ENCODE measurements around the gene ZNF366.
"Not testable (repeated sequence)": the region's sequence is repeated elsewhere in the genome, so short reads cannot be mapped to it uniquely, and the experiment has no call there.

The ZNF366 gene

DNA sequence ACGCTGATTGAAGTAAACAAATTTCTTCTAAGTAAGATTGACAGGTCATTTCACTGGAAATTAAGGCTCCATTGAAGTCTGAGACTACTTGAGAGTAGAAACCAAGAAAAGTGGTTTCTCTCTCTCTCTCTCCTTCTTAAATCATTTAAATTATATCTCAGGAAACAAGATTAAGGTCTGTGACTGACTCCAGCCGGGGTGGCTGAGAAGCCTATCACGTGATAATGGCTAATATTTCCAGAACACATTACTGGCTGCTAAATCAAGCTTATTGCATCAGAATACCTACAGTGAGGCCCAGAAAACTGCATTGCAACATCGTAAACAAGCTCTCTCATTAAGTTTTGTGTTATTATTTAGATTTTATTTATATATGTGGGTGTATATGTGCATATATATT is 98.6 kb downstream of the ZNF366 start:
- no peak for DNase-seq (ENCODE audit: extremely low spot score)
- TF ChIP-seq, protein P1, sequence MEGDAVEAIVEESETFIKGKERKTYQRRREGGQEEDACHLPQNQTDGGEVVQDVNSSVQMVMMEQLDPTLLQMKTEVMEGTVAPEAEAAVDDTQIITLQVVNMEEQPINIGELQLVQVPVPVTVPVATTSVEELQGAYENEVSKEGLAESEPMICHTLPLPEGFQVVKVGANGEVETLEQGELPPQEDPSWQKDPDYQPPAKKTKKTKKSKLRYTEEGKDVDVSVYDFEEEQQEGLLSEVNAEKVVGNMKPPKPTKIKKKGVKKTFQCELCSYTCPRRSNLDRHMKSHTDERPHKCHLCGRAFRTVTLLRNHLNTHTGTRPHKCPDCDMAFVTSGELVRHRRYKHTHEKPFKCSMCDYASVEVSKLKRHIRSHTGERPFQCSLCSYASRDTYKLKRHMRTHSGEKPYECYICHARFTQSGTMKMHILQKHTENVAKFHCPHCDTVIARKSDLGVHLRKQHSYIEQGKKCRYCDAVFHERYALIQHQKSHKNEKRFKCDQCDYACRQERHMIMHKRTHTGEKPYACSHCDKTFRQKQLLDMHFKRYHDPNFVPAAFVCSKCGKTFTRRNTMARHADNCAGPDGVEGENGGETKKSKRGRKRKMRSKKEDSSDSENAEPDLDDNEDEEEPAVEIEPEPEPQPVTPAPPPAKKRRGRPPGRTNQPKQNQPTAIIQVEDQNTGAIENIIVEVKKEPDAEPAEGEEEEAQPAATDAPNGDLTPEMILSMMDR (IDR thresholded peaks at IDR 0.05; ENCODE audit: control extremely low read depth, extremely low read depth, low read depth, missing control alignments), result no peak
- CTCF ChIA-PET, result interaction anchor here (0.9 to 1.4 kb wide), 3 partner anchors 12 to 64 kb away, joined by 3 to 5 read pairs (median 4); no protein-coding TSS in a partner anchor
- POLR2A ChIA-PET, result no interaction called here

DNA sequence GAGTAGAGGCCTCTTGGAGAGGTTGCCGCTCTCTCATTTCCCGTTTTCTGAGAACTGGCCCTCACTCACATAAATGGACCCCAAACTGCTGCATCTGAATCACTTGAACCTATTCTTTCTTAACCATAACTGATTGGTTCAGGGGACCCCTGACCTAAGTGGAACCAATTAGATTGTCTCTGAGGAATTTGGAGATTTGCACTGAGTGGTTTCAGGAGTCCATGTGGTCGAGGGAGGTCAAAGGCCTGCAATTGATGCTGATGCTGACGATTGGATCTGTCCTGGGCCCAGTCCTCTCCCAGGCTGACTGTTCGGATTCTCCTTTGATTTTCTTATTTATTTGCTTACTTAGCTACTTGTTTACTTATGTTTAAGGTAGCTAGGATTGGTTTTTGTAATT is 99.1 kb downstream of the ZNF366 start:
- CTCF ChIA-PET, result interaction anchor here (0.9 to 1.4 kb wide), 3 partner anchors 11 to 65 kb away, joined by 3 to 5 read pairs (median 4); no protein-coding TSS in a partner anchor
- POLR2A ChIA-PET, result no interaction called here
- TF ChIP-seq, protein P1 (IDR thresholded peaks at IDR 0.05; ENCODE audit: control extremely low read depth, extremely low read depth, low read depth, missing control alignments), result no peak
- DNase-seq (ENCODE audit: extremely low spot score), result no peak

DNA sequence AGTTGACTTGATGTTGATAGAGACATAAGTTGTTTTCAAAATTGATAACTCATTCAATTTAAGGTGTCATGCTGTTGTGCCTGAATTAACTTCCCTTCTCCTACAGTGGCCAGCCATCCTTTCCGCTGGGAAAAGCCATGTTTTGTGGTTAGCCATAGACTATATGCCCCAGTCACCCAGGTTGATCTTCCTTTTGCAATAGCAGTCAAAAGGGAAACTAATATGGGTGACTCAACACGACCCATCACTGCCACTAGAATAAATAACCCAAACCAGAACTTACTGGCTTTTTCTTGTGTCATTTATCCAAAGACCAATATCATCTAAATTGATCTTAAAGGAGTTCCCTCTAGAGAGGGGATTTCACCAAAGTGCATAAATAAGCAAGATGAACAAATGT is 99.7 kb downstream of the ZNF366 start:
- DNase-seq (ENCODE audit: extremely low spot score), result no peak
- ChIA-PET CTCF (interaction anchor here (0.7 to 1.7 kb wide), 4 partner anchors 8 to 59 kb away, joined by 3 to 7 read pairs (median 5); no protein-coding TSS in a partner anchor), POLR2A (no interaction called here)
- TF ChIP-seq, protein P1 (IDR thresholded peaks at IDR 0.05; ENCODE audit: control extremely low read depth, extremely low read depth, low read depth, missing control alignments), result no peak

DNA sequence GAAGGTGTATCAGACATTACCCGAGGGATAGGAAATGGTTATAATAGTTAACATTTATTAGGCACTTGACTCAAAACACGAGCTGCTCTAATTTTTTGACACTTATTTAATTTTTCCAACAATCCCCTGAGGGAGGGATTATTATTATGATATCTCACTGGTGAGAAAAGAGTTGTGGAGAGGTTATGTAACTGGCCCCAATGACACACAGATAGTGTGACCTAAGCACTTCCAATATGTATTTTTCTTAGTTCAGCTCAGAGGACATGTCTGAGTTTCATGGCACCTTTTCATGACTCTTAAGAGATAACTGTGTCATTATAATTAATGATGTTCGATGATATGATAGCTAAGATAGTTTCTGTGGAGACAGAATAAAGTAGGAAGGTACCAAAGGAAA is 100.1 kb downstream of the ZNF366 start:
- ChIA-PET POLR2A (no interaction called here), CTCF (interaction anchor here (0.7 to 1.7 kb wide), 4 partner anchors 9 to 60 kb away, joined by 3 to 7 read pairs (median 5); no protein-coding TSS in a partner anchor)
- TF ChIP-seq, protein P1 (IDR thresholded peaks at IDR 0.05; ENCODE audit: control extremely low read depth, extremely low read depth, low read depth, missing control alignments), result no peak
- DNase-seq (ENCODE audit: extremely low spot score), result no peak

DNA sequence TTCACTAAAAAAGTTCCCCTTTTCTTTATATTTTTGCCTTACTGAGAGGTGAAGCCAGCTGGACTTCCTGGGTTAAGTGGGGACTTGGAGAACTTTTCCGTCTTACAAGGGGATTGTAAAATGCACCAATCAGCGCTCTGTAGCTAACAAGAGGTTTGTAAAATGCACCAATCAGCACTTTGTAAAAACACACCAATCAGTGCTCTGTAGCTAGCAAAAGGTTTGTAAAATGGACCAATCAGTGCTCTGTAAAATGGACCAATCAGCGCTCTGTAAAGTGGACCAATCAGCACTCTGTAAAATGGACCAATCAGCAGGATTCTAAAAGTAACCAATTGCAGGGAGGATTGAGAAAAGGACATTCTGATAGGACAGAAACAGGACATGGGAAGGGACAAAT is 102.4 kb downstream of the ZNF366 start:
- CTCF ChIA-PET, result interaction anchor here (0.9 to 3.8 kb wide), 4 partner anchors 10 to 58 kb away, joined by 3 to 15 read pairs (median 5); no protein-coding TSS in a partner anchor
- POLR2A ChIA-PET, result not testable (repeated sequence)

DNA sequence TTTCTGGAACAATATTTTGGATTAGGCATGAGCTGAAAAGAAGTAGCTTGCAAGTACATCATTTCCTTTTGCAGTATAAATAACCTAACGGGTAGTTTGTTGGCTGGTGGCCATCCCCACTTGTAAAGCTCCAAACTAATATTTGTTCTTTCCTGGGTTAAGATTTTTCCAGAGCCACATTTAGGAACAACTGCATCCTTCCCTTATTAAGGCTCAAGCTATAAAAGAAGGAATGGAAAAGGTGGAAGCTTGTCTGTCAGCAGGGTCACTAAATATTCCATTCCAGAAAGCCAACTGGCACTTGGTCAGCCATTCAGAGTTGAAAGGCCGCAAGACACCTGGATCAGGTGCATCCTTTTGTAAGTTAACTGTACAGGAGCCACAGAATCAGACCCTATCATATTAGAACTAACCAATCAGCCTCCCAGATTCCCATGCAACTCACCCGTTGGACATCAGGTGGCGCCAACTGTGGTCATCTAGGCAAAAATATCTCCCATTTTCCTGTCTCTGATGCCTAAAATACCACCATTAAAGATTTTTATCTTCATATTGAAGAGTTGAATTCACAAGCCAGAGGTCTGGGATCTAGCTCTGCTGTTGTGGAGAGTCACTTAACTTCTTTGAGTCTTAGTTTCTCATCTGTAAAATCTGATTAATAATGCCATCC is 104.1 kb downstream of the ZNF366 start:
- POLR2A ChIA-PET, result no interaction called here
- TF ChIP-seq, protein P1 (IDR thresholded peaks at IDR 0.05; ENCODE audit: control extremely low read depth, extremely low read depth, low read depth, missing control alignments), result no peak
- no peak for DNase-seq (ENCODE audit: extremely low spot score)
- CTCF ChIA-PET, result interaction anchor here (0.9 to 3.8 kb wide), 6 partner anchors 8 to 120 kb away, joined by 3 to 15 read pairs (median 6); no protein-coding TSS in a partner anchor

More for the DNA sequence above, 102.4 kb downstream of the ZNF366 start:
- DNase-seq (ENCODE audit: extremely low spot score), result not testable (repeated sequence)

DNA sequence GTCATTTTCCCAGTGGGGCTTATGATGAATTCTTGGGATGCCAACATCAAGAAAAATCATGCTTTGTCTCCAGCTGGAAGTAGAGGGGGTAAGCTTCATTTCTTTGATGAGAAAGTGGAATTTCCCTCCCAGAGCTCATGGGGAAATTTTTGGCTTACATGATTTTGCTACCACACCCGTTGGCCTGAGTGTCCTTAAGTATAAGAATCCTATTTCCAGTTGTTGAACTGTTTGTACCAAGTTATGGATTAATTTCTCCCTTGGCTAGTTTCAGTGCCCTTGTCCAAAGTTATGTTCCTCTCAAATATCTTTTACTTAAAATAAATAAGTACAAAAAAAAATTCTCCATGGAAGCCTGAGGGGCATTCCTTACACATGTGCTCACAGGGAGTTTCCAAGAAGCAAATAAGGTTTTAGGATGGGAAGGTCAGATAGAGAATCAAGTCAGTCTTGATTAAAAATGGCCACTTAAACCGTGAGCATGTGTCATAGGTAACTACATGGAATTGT is 104.8 kb downstream of the ZNF366 start:
- ChIA-PET CTCF (interaction anchor here (0.7 to 3.8 kb wide), 6 partner anchors 7 to 122 kb away, joined by 3 to 15 read pairs (median 6); no protein-coding TSS in a partner anchor), POLR2A (no interaction called here)
- TF ChIP-seq, protein P1 (IDR thresholded peaks at IDR 0.05; ENCODE audit: control extremely low read depth, extremely low read depth, low read depth, missing control alignments), result no peak
- DNase-seq (ENCODE audit: extremely low spot score), result no peak

Measured in GM10248 (cell line).